ENCODE data around the gene ZFAND3.
"Not testable (repeated sequence)": the region's sequence is repeated elsewhere in the genome, so short reads cannot be mapped to it uniquely, and the experiment has no call there.

GRCh38 chr6:37880602-37881001, 61.1 kb downstream of the ZFAND3 start:
- TF ChIP-seq, protein P1, sequence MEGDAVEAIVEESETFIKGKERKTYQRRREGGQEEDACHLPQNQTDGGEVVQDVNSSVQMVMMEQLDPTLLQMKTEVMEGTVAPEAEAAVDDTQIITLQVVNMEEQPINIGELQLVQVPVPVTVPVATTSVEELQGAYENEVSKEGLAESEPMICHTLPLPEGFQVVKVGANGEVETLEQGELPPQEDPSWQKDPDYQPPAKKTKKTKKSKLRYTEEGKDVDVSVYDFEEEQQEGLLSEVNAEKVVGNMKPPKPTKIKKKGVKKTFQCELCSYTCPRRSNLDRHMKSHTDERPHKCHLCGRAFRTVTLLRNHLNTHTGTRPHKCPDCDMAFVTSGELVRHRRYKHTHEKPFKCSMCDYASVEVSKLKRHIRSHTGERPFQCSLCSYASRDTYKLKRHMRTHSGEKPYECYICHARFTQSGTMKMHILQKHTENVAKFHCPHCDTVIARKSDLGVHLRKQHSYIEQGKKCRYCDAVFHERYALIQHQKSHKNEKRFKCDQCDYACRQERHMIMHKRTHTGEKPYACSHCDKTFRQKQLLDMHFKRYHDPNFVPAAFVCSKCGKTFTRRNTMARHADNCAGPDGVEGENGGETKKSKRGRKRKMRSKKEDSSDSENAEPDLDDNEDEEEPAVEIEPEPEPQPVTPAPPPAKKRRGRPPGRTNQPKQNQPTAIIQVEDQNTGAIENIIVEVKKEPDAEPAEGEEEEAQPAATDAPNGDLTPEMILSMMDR (optimal IDR thresholded peaks at IDR 0.05 in 1 of 3, IDR thresholded peaks at IDR 0.05 in 1 of 3, conservative IDR thresholded peaks at IDR 0.05 in 1 of 3; ENCODE audit: extremely low read depth in 1 of 3, insufficient read depth in 2 of 3, low read length in 3 of 3) = not testable (repeated sequence)
- TF ChIP-seq EZH2 (IDR thresholded peaks at IDR 0.05; ENCODE audit: low read length) = not testable (repeated sequence)

Measured in keratinocyte (primary cell).